ENCODE results near the gene CD180.

Gene CD180

GRCh38 chr5:67156976-67157583 lies 39.5 kb downstream of the CD180 start:
- DNase-seq: peak; percentile 32

- DNase-seq: no peak
These were observed 41.9 kb downstream of the CD180 start for GRCh38 chr5:67154556-67155206.

- no peak for DNase-seq
These were observed 43.3 kb downstream of the CD180 start for GRCh38 chr5:67153292-67153691.

GRCh38 chr5:67152400-67152799 lies 44.2 kb downstream of the CD180 start:
- DNase-seq: no peak

- peak; percentile 26 for DNase-seq
These were observed 46.6 kb downstream of the CD180 start for GRCh38 chr5:67149951-67150523.

GRCh38 chr5:67149057-67149950 lies 47.3 kb downstream of the CD180 start:
- DNase-seq: no peak

- peak; percentile 16 for DNase-seq
These were observed 48.8 kb downstream of the CD180 start for GRCh38 chr5:67147760-67148159.

GRCh38 chr5:67146981-67147380 lies 49.6 kb downstream of the CD180 start:
- DNase-seq: no peak

- peak; percentile 69 for DNase-seq
These were observed 50.0 kb downstream of the CD180 start for GRCh38 chr5:67146574-67146973.

- no peak for DNase-seq
These were observed 52.4 kb downstream of the CD180 start for GRCh38 chr5:67144183-67144639.

GRCh38 chr5:67143549-67143948 lies 53.0 kb downstream of the CD180 start:
- no peak for DNase-seq

- DNase-seq: no peak
These were observed 53.8 kb downstream of the CD180 start for GRCh38 chr5:67142816-67143215.

- no peak for DNase-seq
These were observed 55.0 kb downstream of the CD180 start for GRCh38 chr5:67141644-67142043.

- no peak for DNase-seq
These were observed 56.2 kb downstream of the CD180 start for GRCh38 chr5:67140413-67140812.

- no peak for DNase-seq
These were observed 57.6 kb downstream of the CD180 start for GRCh38 chr5:67139030-67139429.

GRCh38 chr5:67135381-67135984 lies 61.1 kb downstream of the CD180 start:
- no peak for DNase-seq

- DNase-seq: no peak
These were observed 62.8 kb downstream of the CD180 start for GRCh38 chr5:67133776-67134175.

GRCh38 chr5:67133217-67133616 lies 63.4 kb downstream of the CD180 start:
- no peak for DNase-seq

GRCh38 chr5:67129768-67130167 lies 66.8 kb downstream of the CD180 start:
- peak; percentile 22 for DNase-seq
